NB4 (cell line): Measurements from ENCODE around the gene FOXP2.

Experiments
- DNase-seq: peaks from one replicate; pipeline ENCODE4 v3.0.0; 2010; ENCODE audit warnings: low read depth
- H3K4me3 ChIP-seq: one replicate; pipeline ENCODE4 v1.5.1; 2011; ENCODE audit warnings: mild to moderate bottlenecking, low read depth, low read length, moderate library complexity
- MYC ChIP-seq: IDR thresholded peaks from 2 replicates; pipeline ENCODE4 v1.6.1; 2011; ENCODE audit warnings: low read depth, low read length
- POLR2A ChIP-seq: IDR thresholded peaks from 2 replicates; pipeline ENCODE4 v1.6.1; 2011; ENCODE audit warnings: mild to moderate bottlenecking; ENCODE audit not compliant: insufficient read length; ENCODE audit errors: extremely low read depth
- TF ChIP-seq, protein P1 (sequence below): IDR thresholded peaks from 2 replicates; pipeline ENCODE4 v1.6.1; 2011; ENCODE audit warnings: low read depth, low read length
- TF ChIP-seq, protein P2 (sequence below): IDR thresholded peaks from one replicate; pipeline ENCODE4 v1.5.1; 2012; ENCODE audit warnings: low read depth, low read length

The FOXP2 gene

DNA sequence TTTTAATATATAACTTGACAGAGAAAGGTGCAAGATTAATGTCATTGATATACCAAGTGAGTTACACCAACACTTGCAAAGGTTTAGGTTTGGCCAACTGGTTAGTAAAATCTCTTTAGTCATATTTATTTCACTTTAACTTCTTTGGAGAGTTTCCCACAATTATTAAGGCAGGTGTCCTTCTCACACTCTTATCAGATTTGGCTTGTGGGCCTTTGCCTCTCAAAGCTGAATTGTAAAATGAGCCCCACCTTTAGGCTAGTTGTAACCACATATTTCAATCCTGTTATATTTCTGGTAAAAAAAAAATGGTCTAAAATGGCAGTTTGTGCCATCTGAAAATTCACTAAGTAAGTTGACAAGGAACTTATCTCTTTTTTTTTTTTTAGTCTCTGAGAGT lies 26.6 kb upstream of the FOXP2 start:
- no peak overlapping the region for H3K4me3 ChIP-seq
- DNase-seq: no peak
- TF ChIP-seq, protein P1, sequence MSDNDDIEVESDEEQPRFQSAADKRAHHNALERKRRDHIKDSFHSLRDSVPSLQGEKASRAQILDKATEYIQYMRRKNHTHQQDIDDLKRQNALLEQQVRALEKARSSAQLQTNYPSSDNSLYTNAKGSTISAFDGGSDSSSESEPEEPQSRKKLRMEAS: no peak
- TF ChIP-seq, protein P2, sequence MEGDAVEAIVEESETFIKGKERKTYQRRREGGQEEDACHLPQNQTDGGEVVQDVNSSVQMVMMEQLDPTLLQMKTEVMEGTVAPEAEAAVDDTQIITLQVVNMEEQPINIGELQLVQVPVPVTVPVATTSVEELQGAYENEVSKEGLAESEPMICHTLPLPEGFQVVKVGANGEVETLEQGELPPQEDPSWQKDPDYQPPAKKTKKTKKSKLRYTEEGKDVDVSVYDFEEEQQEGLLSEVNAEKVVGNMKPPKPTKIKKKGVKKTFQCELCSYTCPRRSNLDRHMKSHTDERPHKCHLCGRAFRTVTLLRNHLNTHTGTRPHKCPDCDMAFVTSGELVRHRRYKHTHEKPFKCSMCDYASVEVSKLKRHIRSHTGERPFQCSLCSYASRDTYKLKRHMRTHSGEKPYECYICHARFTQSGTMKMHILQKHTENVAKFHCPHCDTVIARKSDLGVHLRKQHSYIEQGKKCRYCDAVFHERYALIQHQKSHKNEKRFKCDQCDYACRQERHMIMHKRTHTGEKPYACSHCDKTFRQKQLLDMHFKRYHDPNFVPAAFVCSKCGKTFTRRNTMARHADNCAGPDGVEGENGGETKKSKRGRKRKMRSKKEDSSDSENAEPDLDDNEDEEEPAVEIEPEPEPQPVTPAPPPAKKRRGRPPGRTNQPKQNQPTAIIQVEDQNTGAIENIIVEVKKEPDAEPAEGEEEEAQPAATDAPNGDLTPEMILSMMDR: no peak
- no peak for TF ChIP-seq POLR2A
- no peak for TF ChIP-seq MYC

DNA sequence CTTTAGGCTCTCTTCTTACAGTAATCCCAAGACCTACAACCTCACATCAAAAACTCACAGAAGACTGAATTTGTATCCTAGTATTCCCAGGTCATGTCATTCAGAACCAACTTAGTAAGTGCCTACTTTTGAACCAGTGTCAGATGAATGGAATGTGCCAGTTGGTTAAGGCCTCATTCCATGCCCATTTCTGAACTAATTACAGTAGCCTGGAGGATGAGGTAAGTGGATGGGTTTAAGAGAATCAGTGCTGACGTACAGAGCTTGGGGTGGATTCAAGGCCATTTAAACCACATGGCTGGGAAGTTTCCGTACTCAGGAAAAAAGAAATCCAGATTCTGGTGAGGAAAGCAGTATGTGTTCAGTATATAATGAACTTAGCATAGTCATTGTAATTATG lies 21.9 kb upstream of the FOXP2 start:
- TF ChIP-seq POLR2A (no peak), MYC (no peak)
- TF ChIP-seq, protein P1: no peak
- TF ChIP-seq, protein P2: no peak
- DNase-seq: no peak

DNA sequence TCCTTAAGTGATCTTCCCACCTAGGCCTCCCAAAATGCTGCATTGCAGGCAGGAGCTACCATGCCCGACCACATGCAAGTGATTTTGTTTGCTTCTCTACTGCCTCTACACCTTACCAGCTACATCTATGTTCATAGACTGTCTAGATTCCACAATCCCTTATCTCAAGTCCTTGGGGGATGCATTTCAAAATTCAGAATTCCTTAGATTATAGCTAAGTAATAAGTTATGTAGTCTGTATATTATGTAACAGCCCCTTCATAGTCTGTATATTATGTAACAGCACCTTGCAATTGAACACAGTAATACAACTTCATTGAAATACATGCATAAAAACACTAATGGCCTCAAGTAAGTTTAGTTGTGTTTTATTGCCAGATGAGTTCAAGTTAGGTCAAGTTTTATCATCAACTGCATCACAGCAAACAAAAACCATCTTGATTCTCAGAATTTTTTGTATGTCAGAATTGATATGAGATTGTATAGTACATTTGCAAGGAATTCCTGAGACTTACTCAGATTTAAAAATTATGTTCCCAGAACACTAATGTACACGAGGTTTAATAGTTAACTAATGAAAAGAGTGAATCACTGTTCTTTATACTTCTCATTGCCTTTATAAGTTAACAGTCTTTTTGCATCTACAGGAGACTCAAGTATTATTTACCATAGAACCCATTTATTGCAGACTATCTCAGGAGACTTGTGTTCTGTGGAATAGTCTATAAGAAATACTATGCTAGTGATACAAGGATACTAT lies 11.6 kb upstream of the FOXP2 start:
- no peak for TF ChIP-seq POLR2A
- TF ChIP-seq, protein P2: no peak
- no peak overlapping the region for H3K4me3 ChIP-seq
- DNase-seq: no peak

More for the DNA sequence above, 21.9 kb upstream of the FOXP2 start:
- H3K4me3 ChIP-seq: no peak overlapping the region

DNA sequence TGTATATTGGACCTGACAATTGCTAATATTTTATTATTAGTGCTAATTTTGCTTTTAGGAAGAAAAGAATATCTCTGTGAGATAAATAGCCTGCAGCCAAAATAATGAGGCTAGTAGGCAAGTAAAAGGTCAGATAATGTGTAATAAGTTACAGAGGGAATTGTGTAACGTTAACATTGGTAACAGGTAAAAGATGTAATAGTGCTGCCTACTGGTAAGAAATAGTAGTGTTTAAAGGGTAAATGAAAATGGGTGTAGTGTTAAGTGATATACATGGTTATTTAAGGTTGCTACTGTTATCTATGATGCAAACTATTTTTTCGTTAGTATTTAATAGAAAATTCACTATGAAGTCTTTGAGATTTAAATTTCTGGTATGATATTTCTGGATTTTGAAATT lies 9.2 kb upstream of the FOXP2 start:
- DNase-seq: peak; percentile 22
- H3K4me3 ChIP-seq: no peak overlapping the region
- TF ChIP-seq POLR2A (no peak), MYC (no peak)
- TF ChIP-seq, protein P1: no peak
- TF ChIP-seq, protein P2: no peak

DNA sequence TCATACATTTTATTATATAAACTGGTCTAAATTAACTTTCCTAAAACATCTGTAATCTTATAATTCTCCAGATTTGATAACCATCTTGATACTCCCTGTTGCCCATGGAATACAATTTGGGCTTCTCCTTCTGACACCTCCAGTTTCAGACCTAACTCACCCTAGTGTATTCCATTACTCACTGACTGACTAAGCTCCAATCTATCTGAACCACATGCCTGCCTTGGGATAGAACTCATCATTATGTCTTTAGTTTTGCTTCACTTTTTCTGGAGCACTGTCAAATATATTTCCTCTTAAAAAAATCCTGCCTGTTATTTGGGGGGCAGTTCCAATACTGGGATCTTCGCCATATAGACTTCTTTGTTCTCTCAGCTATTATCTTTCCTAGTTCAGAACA lies 4.9 kb upstream of the FOXP2 start:
- TF ChIP-seq, protein P2: no peak
- TF ChIP-seq MYC (no peak), POLR2A (no peak)
- TF ChIP-seq, protein P1: no peak
- no peak overlapping the region for H3K4me3 ChIP-seq
- no peak for DNase-seq

DNA sequence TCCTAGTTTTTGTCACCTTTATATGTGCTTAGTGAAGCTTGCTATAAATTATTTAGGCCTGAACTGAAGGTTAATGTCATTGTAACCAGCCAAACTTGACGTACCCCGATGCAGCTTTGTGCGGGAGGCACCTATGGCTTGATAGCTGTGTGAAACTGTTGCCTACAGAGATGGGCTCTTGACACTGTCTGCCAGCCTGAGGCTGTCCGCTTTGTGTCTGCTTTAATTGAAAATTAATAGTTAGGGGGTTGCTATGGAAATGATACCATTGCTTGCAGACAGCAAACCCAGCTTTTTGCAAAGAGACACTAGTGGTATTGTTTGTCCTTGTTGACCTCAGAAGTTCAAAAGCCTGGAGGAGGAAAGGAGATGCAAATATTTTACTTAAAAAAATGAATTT lies 2.1 kb upstream of the FOXP2 start:
- no peak for TF ChIP-seq POLR2A
- no peak for TF ChIP-seq MYC
- TF ChIP-seq, protein P2: no peak
- TF ChIP-seq, protein P1: no peak
- no peak overlapping the region for H3K4me3 ChIP-seq
- no peak for DNase-seq
